Activated CD4-positive, alpha-beta T cell treated with anti-CD3 and anti-CD28 coated beads, Interleukin-2, Interleukin-6, amounts not matched to agents 100 ng/mL and 50 ng/mL, durations not matched to agents 16 hours and 8 hours (primary cell): ENCODE data around the gene ASGR2.
"Not testable (repeated sequence)": the region's sequence is repeated elsewhere in the genome, so short reads cannot be mapped to it uniquely, and the experiment has no call there.

Source experiments
- DNase-seq: peaks from one replicate; pipeline ENCODE4 v3.0.0-alpha.2; 2020

The ASGR2 gene

DNA sequence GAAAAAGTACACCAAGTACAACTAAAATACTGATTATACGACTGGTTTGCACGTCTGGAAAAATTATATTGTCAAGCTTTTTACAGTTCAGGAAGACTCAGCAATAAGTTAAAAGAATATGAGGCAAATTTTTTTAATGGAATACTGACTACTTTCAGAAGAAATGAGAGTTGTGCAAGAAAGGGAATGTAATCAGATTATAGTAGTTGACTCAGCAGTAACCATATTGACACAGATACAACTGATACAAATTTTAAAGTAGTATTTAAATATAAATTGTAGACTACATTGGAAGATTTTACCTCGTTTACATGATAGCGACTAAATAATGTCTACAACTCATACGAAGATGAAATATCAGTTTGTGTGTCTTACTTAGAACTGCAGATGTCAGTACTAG lies 16.7 kb downstream of the ASGR2 start:
- DNase-seq: no peak

DNA sequence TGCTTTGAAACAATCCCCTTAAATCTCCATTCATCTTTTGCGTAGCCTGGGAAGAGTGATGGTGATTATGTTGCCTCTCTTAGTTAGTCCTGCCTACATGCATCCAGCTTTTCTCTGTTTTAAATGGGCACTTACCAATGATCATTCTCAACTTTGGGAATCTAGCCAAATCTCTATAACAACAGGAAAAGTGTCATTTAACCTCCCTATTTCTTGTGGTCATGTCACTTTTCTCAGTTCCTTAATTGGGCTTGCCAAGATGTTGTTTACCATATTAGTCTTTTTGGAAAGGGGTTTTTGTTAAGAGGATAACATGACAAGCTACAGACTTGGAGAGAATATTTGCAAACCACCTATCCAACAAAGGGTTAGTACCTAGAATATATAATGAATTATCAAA lies 19.0 kb downstream of the ASGR2 start:
- no peak for DNase-seq

DNA sequence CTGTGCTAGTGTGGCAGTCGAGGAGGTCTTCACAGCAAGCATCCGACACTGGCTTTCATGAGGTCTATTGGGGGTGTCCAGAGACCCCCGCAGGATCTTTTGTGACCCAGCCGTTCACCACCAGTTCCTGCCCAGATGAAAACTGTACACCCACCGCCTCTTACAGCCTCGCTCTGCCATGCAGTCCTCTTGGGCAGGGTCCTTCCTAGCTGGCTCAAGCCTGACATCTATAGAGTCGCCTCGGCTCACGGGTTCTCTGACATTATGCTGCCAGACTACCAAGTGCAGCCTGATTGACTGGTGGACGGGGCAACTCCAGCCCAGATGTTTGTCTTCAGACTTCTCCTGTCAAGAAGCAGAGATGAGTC lies 20.0 kb downstream of the ASGR2 start:
- no peak for DNase-seq

DNA sequence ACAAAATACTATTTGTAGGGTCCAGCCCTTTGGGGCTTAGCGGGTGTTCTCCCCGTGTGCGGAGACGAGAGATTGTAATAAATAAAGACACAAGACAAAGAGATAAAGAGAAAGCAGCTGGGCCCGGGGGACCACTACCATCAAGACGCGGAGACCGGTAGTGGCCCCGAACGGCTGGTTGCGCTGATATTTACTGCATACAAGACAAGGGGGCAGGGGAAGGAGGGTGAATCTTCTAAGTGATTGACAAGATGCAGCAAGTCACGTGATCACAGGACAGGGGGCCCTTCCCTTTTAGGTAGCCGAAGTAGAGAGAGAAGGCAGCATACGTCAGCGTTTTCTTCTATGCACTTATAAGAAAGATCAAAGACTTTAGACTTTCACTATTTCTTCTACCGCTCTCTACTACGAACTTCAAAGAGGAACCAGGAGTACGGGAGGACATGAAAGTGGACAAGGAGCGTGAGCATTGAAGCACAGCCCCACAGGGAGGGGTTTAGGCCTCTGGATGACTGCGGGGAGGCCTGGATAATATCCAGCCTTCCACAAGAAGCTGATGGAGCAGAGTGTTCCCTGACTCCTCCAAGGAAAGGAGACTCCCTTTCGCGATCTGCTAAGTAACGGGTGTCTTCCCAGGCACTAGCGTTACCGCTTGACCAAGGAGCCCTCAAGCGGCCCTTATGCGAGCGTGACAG lies 23.2 kb downstream of the ASGR2 start:
- DNase-seq: not testable (repeated sequence)

DNA sequence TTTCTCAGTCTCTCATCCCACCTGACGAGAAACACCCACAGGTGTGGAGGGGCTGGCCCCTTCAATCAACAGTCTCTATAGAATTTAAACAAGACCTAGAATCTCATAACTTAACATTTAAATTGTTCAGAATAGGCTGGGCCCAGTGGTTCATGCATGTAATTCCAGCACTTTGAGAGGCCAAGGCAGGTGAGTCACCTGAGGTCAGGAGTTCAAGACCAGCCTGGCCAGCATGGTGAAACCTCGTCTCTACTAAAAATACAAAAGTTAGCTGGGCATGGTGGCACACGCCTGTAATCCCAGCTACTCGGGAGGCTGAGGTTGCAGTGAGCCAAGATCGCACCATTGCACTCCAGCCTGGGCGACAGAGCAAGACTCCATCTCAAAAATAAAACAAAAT lies 25.1 kb downstream of the ASGR2 start:
- not testable (repeated sequence) for DNase-seq

DNA sequence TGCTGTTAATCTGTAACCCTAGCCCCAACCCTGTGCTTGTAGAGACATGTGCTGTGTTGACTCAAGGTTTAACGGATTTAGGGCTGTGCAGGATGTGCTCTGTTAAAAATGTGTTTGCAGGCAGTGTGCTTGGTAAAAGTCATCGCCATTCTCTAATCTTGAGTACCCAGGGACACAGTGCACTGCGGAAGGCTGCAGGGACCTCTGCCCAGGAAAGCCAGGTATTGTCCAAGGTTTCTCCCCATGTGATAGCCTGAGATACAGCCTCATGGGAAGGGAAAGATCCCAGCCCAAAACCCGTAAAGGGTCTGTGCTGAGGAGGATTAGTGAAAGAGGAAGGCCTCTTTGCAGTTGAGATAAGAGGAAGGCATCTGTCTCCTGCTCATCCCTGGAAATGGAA lies 26.2 kb downstream of the ASGR2 start:
- not testable (repeated sequence) for DNase-seq

DNA sequence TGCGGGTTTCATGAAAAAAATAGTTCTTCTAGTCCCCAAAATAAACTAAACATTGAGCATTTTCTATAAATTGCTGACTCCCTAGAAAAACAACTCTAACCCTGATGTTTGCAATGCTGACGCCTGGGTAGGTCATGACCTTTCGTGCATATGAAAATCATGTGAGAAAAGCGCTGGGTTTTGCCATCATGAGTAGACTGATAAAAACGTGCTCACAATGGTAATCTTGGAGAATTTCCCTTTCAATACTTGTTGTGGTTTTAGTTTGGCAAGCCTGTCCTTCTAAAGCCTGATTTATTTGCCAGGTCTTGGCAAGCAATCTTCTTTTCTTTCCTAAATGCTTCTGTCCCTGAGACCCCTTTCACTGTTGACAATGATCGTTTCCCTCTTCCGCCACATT lies 30.5 kb downstream of the ASGR2 start:
- no peak for DNase-seq

DNA sequence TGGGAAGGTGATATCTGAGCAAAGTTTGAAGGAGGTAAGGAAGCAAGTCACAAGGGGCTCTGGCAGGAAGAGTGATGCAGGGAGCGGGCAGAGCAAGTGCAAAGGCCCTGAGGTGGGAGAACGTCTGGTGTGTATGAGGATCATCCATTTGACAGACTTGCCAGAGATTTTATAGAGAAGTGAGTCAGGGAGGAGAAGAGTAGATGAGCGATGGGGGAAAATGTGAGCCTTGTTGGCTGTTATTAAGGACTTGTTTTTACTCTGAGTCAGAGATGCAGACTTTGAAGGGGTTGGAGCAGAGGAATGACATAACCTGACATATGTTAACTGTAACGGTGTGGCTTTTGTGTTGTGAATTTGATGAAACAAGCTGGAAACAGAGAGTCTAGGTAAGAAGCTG lies 31.0 kb downstream of the ASGR2 start:
- no peak for DNase-seq

DNA sequence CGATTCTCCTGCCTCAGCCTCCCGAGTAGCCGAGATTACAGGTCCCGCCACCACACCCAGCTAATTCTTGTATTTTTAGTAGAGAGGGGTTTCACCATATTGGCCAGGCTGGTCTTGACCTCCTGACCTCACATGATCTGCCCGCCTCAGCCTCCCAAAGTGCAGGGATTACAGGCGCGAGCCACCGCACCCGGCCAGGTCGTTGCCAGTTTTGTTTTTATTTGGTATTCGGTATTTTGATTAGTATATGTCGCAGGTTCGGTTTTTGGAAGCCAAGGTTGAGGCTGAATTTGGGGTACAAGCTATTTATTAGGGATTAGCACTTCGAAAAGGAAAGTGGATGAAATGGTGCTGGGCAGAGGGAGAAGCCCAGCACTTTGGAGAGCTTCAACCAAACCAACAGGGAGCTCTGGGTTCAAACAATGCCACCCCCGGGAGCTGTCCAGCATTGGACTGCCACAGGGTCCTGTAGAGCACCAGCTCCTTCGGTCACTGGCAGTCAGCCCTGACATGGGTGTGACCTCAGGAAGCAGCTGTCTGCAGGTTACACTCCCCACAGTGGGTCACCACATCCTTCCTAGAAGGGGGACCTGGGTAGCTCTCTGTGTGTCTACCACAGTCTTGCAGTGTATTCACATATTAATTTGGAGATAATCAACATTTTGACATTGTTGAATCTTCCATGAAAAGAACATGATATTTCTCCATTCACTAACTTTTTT lies 33.1 kb downstream of the ASGR2 start:
- peak; percentile 18 for DNase-seq

DNA sequence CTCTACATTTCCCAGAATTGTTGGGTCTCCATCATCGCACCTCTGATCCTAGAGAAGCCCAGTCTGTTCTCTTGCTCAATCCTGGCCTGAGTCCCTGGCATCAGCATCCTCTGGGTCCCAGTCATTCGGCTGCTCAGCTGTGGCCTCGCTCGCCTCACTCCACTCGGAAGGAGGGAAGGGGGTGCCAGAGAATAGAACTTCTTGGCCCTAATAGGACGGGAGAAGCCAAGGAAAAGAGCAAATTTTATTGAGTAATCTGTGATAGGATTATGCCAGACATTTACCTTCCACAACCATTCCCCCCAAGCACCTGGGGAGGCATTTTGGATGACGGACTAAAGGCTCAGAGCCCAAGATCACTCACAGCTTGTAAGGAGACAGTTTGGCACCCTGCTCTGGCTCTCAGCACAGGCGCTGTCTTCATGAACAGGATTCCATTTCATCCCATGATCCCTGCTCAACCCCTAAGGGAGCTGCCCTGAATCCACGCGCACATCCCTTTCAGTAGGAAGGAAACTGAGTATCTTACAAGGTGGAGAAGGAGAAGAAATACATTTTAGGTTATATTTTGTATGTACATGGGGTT lies 34.1 kb downstream of the ASGR2 start:
- no peak for DNase-seq

DNA sequence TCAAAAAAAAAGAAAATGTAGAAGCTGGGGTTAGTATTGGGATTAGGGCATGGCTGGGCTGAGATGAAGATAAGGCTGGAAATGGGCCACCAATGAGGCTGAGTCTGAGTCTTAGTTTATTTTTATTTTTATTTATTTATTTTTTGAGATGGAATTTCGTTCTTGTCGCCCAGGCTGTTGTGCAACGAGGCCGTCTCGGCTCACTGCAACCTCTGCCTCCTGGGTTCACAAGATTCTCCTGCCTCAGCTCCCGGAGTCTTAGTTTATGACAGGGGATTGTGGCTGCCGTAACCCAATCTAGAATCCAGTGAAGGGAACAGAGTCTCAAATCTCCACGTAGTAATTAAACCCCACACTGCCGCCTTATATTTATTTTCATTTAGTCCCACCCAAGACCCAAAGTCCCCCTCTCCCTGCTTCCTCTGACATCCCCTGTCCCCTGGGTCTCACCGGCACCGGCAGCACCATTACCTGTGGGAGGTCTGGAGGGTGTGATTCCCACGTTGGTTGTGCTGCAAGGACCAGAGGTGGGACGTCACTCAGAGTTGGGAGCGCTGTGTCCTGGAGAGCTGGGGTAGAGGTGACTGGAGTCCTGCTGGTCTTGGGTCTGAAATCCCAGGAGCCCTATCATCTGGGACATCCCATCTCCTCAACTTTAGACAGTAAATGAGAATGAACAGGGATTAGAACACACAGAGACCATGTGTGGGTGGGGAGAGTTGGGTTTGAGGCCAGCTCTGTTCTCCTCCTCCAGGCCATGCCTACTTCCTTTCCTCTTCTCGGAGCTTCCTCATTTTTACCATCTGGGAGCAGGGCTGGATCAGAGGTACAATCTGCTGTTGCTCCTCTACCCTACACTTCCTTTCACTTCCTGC lies 34.8 kb downstream of the ASGR2 start, which contains the start of gene CLEC10A:
Gene CLEC10A, minus strand, starts transcription at position 671 of the 875 bp plus-strand sequence. CDS start 1,439 bp downstream, outside the sequence.
- no peak for DNase-seq

DNA sequence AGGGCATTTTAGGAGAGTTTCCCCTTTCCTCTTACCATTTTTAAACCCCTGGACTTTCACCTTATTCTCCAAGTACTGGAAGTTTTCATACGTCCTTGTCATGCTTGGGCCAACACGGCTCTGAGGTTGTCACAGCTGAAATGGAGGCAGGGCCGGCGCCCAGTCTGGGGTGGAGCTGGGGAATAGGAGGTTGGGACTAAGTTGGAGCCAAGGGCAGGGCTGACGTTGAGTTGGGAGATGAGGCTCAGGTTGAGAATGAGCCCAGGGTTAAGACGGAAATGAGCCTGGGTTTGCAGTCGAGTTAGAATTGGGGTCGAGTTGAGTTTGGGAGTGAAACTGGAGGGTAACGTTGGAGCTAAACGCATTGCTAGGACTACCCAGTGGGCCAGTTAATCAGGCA lies 35.9 kb downstream of the ASGR2 start:
- no peak for DNase-seq

DNA sequence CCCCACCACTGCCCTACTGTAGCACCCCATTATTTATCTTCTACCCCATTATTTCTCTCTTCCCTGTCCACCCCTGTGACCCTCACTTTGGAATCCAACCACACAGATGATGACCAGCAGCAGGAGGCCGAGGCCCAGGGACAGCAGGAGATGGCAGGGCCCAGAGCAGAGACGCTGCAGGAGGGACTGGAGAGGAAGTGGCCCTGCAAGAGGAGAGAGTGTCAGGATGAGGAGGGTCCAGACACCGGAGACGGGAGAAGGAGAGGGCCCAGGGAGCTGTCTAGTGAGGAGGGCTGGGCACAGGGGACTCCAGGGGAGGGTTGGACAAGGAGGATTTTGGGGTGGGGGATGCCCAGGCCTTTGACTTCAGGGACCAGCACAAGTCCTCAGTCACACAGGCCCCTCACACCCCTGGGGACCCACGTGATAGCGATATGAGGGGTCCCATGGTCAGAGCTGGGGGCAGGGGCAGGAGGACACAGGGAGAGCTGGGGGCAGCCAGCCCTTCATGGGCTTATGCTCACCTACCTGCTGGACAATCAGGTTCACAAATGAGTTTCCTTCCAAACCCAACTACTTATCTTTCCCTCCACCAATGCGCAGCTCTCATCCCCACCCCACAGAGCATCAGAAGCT lies 36.6 kb downstream of the ASGR2 start:
- DNase-seq: no peak

DNA sequence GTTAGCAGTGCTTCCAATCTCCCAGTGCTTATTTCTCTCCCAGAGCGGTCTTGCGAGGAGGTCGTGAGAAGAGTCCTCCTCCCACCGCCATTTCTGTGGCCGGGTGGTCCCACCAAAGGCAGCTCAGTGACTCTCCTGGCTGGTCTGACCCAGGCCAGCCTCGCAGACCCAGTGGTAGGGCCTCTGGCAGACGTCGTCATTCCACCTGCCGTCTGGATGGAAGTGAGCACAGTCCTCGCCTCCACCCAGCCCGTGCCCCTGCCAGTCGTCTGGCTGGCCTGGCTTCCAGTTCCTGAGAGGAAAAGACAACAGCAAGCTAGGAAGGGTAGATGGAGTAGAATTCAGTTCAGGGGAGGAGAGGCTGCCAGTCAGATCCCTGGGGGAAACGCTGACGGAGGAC lies 39.7 kb downstream of the ASGR2 start:
- DNase-seq: no peak

DNA sequence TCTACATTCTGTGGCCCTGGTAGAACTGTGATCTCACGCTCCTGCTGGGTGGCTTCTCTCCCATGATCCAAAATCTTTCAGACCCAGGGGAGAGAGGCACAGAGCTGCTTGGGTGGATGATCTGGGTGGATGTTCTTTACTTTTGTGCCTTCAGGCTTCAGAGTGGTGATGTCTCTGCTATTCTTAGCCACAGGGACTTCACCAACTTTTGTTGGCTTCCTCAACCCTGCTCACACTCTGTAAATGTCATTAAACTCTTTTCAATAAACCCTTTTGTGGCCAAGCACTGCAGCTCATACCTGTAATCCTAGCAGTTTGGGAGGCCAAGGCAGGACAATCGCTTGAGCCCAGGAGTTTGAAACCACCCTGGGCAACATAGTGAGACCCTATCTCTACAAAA lies 42.2 kb downstream of the ASGR2 start:
- no peak for DNase-seq

DNA sequence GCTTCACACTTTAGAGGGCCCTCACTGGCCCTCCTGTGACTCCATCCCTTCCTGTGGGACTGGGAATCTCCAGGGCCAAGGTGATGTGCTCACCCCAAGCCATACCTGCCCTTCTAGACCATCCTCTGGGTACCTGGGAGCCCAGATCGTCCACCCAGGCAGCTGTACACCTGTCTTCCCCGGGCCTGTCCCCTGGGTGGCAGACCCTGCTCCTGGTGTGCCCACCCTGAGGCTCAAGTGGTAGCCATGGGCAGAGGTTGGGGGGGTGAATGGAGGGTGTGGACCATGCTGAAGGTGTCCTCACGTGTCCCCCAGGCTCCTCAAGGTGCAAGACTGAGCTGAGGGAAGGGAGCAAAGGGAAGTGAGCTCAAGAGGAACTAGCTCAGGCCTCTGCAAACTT lies 43.9 kb downstream of the ASGR2 start:
- no peak for DNase-seq

DNA sequence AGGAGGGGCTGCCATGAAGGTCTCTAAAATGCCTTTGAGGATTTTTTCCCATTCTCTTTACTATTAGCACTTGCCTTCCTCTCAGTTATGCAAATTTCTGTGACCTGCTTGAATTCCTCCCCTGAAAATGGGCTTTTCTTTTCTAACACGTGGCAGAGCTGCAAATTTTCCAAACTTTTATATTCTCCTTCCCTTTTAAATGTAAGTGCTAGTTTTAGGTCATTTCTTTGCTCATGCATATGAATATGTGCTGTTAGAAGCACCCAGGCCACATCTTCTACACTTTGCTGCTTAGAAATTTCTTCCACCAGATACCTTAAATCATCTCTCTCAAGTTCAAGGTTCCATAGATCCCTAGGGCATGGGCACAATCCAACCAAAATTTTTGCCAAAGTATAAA lies 46.4 kb downstream of the ASGR2 start:
- no peak for DNase-seq

DNA sequence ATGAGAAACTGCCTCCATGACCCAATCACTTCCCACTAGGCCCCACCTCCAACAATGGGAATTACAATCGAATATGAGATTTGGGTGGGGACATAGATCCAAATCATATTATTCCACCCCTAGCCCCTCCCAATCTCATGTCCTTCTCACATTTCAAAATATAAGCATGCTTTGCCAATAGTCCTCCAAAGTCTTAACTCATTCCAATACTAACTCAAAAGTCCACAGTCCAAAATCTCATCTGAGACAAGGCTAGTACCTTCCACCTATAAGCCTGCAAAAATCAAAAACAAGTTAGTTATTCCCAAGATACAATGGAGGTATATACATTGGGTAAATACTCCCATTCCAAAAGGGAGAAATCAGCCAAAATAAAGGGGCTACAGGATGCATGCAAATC lies 47.4 kb downstream of the ASGR2 start:
- DNase-seq: no peak

DNA sequence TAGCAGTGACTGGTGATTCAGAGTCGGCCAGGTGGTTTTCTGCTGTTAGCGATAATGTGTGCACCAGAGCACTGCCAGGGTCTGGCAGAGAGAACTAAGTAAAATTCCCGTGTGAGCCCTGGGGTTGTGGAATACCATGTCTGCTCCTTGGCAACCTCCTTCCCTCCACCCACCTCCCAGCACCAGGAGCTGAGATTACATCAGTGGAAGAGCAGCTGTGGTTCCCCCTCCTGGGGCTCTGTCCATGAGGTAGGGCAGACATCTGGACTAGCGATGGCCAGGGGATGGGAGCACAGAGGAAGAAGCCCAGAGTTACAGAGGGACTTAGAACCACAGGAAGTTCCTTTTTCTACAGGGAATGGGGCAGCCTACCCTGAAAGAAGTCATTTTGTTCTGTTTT lies 50.4 kb downstream of the ASGR2 start:
- no peak for DNase-seq

DNA sequence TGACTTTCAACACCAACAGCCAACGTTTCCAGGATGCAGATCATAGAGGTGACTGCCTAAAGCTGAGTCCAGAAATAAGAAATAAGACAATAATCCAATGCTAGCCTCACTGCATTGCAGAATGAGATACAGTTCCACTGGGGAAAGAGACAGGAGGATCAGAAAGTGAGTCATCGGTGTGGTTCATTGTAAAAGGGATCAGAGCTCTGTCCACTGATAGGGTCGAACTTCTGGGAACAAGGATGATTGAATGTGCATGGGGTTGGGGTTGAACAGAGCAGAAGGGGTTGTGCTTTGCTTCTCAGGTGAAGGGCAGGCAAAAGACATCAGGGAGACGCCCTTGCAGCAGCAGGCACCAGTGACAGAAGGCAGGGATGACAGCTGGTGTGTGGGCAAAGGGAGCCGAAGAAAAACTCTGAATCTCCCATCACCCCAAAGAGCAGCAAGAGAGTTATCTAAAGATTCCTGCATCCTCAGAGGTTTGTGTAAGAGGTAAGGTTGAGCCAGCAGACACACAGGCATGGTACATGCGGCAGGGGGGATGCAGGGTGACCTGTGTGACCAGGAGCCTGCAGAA lies 51.0 kb downstream of the ASGR2 start:
- DNase-seq: no peak

DNA sequence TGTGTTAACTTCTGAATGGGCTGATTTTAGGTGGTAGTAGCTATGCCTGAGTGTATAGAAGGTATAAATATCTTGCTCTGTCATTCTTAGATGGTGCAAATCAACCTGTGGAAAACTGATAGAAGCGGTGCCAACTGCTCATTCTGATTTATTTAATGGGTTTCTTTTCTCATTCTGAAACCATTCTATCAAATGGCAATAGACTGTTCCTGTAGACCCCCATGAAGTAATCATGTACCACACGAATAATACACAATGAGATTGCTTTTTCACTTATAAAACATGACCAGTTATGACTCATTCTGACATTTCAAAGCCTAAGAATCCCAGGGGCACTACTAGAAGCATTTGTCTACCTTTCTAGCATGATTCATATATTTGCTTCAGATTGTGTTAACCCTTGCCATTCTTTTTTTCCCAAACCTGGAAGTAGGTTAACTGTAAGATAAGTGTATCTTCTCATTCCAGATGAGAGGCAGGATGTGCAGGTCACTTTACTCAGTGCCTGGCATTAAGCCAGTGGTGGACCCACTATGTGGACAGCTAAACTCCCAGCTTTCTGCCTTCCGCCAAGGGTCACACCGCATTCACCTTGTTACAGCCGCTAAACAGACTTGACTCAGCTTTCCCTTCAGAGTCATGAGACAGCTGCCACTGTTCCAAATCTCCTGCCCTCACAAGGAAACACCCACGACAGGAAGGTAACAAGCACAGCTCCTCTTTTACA lies 54.3 kb downstream of the ASGR2 start:
- DNase-seq: peak; percentile 54
